ENCODE measurements around the gene SLC66A3.

SLC66A3 gene

DNA sequence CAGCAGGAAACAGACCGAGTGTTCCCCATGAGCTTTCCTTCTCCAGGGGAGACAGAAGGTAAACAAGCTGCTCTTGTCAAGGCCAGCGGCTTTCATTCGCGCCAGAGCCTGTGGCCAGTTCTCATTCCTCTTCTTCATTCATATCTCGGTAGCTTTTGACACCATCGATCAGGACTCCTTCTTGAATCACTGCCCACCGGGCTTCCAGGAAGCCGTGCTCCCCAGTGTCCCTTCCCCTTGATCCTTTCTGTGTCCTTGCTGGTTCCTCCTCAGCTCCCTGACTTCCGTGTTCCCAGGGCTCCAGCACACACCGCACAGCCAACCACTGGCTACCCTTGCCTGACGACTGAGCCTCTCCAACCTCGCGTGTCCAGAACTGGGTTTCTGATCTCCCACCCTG, 14.1 kb downstream of the SLC66A3 start:
- no peaks in the 10 kb centered on the region for H3K4me1 ChIP-seq (ENCODE audit: insufficient read depth, low read length, poor library complexity, severe bottlenecking)
- no peaks in the 10 kb centered on the region for H3K9me2 ChIP-seq (replicated peaks; ENCODE audit: low read depth, low read length)
- TF ChIP-seq EZH2phosphoT487 (IDR thresholded peaks at IDR 0.05; ENCODE audit: borderline replicate concordance), result no peak
- no peak for TF ChIP-seq CTCF (conservative IDR thresholded peaks at IDR 0.05; ENCODE audit: low read length)
- H3K4me3 ChIP-seq (ENCODE audit: low read length, poor library complexity, severe bottlenecking), result no peak overlapping the region
- no peaks in the 10 kb centered on the region for H4K20me1 ChIP-seq (ENCODE audit: insufficient read depth, low read length, poor library complexity, severe bottlenecking)
- no peaks in the 10 kb centered on the region for H3K36me3 ChIP-seq (ENCODE audit: insufficient read depth, low read length)
- H3K9me3 ChIP-seq (ENCODE audit: insufficient read depth, low read depth, low read length), result no peaks in the 10 kb centered on the region
- no peaks in the 10 kb centered on the region for H3K79me2 ChIP-seq (ENCODE audit: insufficient read depth, low read length)
- H3F3A ChIP-seq (ENCODE audit: low read depth), result no peaks in the 10 kb centered on the region
- H3K4me2 ChIP-seq (ENCODE audit: low read depth, low read length, poor library complexity, severe bottlenecking), result no peak overlapping the region
- no peak overlapping the region for H2AFZ ChIP-seq (ENCODE audit: low read length)
- no peak overlapping the region for H3K9ac ChIP-seq (ENCODE audit: low read depth, low read length, poor library complexity, severe bottlenecking)
- no peaks in the 10 kb centered on the region for H3K27me3 ChIP-seq (ENCODE audit: insufficient read depth, low read length, poor library complexity, severe bottlenecking)

DNA sequence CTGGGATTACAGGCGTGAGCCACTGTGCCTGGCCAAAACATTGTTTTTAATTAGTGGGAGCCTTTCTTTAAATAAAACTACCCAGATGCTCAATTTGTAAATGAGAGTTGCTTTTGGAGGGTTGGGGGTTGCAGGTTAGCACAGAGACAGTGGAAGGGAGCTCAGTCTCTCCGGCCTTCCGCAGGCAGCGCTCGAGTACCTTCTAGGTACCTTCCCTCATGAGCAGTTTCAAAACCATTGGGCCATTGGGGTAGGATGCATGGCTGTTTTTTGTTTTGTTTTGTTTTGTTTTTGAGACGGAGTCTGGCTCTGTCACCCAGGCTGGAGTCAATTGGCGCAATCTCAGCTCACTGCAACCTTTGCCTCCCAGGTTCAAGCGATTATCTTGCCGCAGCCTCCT, 19.0 kb downstream of the SLC66A3 start:
- Histone ChIP-seq H3K4me1 (ENCODE audit: insufficient read depth, low read length, poor library complexity, severe bottlenecking) (peaks cover 14% of the 10 kb centered on the region), H3F3A (ENCODE audit: low read depth) (0 out of 2 replicates have a peak, but pooled peaks cover 4% of the 10 kb centered on the region), H3K4me2 (ENCODE audit: low read depth, low read length, poor library complexity, severe bottlenecking) (no peak overlapping the region), H3K9ac (ENCODE audit: low read depth, low read length, poor library complexity, severe bottlenecking) (no peak overlapping the region), H3K4me3 (ENCODE audit: low read length, poor library complexity, severe bottlenecking) (no peak overlapping the region), H2AFZ (ENCODE audit: low read length) (no peak overlapping the region), H3K79me2 (ENCODE audit: insufficient read depth, low read length) (no peaks in the 10 kb centered on the region), H4K20me1 (ENCODE audit: insufficient read depth, low read length, poor library complexity, severe bottlenecking) (no peaks in the 10 kb centered on the region), H3K9me3 (ENCODE audit: insufficient read depth, low read depth, low read length) (no peaks in the 10 kb centered on the region), H3K36me3 (ENCODE audit: insufficient read depth, low read length) (no peaks in the 10 kb centered on the region), H3K27me3 (ENCODE audit: insufficient read depth, low read length, poor library complexity, severe bottlenecking) (no peaks in the 10 kb centered on the region), H3K9me2 (replicated peaks; ENCODE audit: low read depth, low read length) (no peaks in the 10 kb centered on the region)
- no peak for TF ChIP-seq CTCF (conservative IDR thresholded peaks at IDR 0.05; ENCODE audit: low read length)

DNA sequence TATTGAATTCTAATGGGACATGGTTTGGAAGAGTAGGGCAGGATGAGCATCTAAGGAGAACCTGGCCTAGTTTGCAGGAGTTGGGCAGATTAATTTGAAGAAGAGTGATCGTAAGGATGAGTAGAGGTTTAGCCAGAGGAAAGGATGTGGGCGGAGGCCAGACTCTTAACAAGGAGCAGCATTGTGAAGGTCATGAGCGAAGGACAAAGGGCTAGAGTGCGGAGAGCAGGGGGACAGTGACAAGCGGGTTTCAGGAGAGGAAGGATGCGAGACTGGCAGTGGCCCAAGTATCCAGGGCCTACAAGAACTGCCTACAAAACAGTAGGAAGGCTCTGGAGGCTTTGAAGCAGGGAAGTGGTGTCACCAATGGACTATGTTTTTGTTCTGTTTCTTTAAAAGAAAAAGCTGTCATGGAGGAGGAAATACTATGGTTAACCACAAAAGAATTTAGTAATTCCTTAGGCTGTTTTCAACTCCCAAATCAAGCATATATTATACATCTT, 20.1 kb downstream of the SLC66A3 start:
- peak overlapping the region; percentile 5 for H3K4me3 ChIP-seq (ENCODE audit: low read length, poor library complexity, severe bottlenecking)
- no peak overlapping the region for H3K9ac ChIP-seq (ENCODE audit: low read depth, low read length, poor library complexity, severe bottlenecking)
- H3K36me3 ChIP-seq (ENCODE audit: insufficient read depth, low read length), result no peaks in the 10 kb centered on the region
- H3K4me1 ChIP-seq (ENCODE audit: insufficient read depth, low read length, poor library complexity, severe bottlenecking), result peaks cover 14% of the 10 kb centered on the region
- no peaks in the 10 kb centered on the region for H3K79me2 ChIP-seq (ENCODE audit: insufficient read depth, low read length)
- H3K9me2 ChIP-seq (replicated peaks; ENCODE audit: low read depth, low read length), result no peaks in the 10 kb centered on the region
- H4K20me1 ChIP-seq (ENCODE audit: insufficient read depth, low read length, poor library complexity, severe bottlenecking), result no peaks in the 10 kb centered on the region
- peak overlapping the region; percentile 55 for H3K4me2 ChIP-seq (ENCODE audit: low read depth, low read length, poor library complexity, severe bottlenecking)
- H3K9me3 ChIP-seq (ENCODE audit: insufficient read depth, low read depth, low read length), result no peaks in the 10 kb centered on the region
- no peak overlapping the region for H2AFZ ChIP-seq (ENCODE audit: low read length)
- no peaks in the 10 kb centered on the region for H3K27me3 ChIP-seq (ENCODE audit: insufficient read depth, low read length, poor library complexity, severe bottlenecking)
- TF ChIP-seq CTCF (conservative IDR thresholded peaks at IDR 0.05; ENCODE audit: low read length), result no peak
- TF ChIP-seq EZH2phosphoT487 (IDR thresholded peaks at IDR 0.05; ENCODE audit: borderline replicate concordance), result no peak
- H3F3A ChIP-seq (ENCODE audit: low read depth), result 0 out of 2 replicates have a peak, but pooled peaks cover 4% of the 10 kb centered on the region
